ENCODE data around the gene SPINK9.

Gene SPINK9

DNA sequence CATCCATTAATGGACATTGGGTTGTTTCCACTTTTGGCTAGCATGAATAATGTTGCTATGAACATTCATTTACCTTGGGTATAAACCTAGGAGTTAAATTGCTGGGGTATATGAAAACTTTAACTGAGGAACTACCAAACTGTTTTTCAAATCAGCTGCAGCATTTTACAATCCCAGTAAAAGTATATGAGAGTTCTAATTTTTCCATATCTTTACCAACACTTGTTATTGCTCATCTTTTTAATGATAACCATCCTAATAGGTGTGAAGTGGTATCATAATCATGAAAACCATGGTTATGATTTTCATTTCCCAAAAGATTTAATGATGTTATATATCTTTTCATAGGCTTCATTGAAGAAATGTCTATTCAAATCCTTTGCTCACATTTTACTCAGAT is 32.9 kb downstream of the SPINK9 start:
- no peak for DNase-seq (ENCODE audit: low read depth)

DNA sequence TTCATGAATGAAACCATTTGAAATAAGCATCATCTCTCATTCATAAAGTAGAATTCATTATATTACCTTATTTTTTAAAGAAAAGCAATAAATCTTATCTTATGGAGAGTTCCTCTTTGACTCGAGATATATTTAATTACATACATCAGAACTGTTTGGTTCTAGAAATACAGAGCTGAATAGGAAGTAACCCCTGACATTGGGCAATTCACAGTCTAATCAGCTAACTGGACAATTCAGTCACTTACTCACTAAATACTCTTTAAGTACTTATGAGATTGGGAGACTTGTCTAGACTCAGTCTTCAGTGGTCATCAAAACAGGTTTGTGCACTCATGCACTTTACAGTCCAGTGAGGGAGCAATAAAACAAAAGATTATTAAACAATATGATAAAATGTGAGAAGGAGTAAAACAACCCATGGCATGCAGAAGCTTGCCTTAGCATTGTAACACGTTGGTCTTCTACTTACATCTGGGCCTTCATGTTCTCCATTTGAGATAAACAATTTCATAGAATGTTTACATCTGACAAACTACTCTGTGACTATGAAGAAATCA is 36.9 kb downstream of the SPINK9 start:
- DNase-seq (ENCODE audit: low read depth) = no peak

DNA sequence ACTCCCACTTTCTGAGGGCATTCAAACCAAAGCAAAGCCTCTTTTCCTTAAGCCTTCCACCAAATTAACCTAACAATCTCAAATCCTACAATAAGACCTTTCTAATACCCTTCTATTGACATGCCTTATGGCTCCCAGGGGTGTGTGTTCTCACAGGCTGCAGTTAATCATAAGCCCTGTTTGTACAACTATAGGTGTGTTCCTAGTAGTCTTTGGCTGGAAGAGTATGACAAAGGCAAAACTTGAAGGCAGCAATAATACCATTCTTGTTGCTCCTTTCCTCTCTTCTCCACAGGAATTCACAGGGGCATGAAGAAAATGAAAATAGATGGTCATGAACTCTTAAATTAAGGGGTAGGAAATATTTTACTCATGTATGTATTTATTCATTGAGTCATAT is 37.5 kb downstream of the SPINK9 start:
- DNase-seq (ENCODE audit: low read depth) = no peak

DNA sequence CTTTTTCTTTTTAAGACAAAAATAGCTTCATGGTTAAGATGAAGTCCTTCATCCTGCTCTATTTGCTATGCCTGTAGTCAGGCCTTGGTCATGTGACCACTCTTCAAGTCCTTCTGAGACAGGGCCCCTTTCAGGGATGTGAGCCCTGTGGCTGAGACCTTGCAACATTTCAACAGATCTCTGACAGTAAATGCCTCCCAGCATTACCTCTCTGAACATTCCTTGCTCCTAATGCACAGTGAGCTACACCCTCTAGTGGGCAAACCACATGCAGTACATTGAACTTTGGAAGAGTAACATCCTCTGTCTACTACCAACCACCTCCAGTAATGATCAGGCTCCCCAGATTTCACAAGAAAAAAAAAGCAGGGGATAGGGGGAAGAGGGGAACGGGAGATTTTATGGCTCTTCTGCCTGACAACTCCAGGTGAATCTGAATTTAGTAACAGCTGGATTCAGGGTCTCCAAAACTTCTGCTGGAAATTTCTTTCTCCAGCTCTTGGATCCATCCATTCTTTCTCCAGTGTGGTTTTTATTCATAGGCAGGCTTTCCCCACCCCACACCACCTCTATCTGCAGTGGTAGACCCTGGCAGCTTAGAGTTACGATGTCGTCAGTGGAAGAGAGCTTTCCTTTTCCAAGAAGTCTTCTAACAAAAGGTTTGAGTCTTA is 39.5 kb downstream of the SPINK9 start:
- DNase-seq (ENCODE audit: low read depth) = no peak

GRCh38 chr5:148376198-148376597 is 40.8 kb downstream of the SPINK9 start:
- no peak for DNase-seq (ENCODE audit: low read depth)

DNA sequence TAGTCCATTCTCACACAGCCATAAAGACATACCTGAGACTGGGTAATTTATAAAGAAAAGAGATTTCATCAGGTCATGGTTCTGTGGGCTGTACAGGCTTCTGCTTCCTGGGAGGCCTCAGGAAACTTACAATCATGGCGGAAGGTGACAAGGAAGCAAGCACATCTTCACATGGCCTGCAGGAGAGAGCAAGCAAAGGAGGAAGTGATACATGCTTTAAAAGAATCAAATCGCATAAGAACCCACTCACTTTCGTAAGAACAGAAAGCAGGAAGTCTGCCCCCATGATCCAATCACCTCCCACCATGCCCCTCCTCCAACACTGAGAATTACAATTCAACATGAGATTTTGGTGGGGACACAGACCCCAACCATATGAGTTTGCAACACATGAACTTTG is 43.3 kb downstream of the SPINK9 start:
- no peak for DNase-seq (ENCODE audit: low read depth)

- DNase-seq (ENCODE audit: low read depth) = no peak
These were observed 44.0 kb downstream of the SPINK9 start for GRCh38 chr5:148379340-148379739.

DNA sequence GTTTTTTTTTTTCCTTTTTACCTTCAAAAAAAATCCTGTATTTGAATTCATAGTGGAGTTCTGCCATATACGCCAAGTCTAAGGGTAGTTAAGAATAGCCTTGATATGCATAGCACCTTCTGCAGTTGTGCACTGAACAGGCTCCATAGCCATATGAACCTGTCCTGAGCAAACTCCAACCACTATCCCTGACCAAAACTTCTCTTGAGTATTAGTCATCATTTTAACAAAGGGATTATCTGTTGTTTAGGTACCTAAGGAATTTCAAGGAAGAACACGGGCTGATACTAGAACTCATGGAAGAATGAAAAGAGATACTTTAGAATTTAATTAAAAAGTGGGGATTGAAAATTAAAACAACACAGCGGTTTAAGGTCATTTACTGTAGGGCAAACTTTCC is 46.5 kb downstream of the SPINK9 start:
- DNase-seq (ENCODE audit: low read depth) = no peak

DNA sequence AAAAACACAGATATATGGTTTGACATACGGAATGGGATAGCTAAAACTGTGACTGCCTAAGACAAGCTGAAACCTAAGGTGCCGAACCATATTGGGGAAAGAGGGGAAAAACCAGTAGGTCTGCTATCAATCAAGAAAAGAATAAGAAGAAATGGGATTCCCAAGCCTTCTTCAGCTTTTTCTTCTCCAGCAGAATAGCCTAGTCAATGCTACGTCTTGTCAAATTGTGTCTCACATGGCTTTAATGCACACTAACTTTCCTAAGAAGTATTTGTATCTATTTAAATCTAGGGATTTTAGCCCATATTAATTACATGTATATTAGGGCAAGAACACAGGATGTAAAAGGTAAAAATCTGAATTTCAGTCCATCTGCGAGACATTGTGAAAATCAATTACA is 47.6 kb downstream of the SPINK9 start:
- no peak for DNase-seq (ENCODE audit: low read depth)

DNA sequence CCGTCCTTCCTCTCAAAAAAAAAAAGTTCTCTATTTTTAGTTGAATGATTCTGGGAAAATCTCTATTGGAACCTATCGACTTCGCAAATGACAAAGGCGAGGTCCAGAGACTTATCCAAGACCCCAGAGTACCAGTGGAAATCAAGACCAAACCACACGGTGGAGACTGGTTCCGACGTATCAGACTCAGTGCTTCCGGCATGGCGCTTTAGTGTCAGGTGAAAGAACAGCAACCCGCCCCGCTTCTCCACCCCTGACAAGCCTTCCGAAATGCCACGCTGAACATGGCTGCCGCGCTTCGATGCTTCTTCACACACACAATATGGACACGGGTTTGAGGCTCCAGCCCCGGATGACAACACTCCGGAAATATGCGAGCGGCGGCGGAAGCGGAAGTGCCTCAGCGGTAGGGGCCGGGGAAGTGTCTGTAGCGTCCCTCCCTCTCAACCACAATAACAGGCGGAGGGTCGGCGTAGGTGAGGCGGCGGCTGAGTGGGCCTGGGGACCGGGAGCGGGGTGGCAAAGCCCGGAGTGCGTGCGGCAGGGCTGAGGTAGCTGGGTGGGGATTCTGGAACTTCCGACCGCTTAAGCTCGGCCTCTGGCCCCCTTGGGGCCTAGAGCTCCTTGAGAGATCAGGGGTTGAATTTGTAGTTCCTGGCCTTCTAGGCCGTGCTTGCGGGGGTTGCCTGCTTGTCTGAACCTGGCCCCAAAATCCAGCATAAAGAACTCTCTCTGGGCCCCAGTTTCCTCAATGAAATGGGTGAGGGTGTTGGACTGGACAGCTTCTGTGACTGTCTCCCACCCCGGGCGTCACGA is 48.4 kb downstream of the SPINK9 start, which contains the start of gene FBXO38:
TSS of gene FBXO38 (plus strand) at position 395 of the 816 bp plus-strand sequence. CDS start 10,819 bp downstream, outside the sequence.
- DNase-seq (ENCODE audit: low read depth) = peak; percentile 94

GRCh38 chr5:148384380-148384737 is 49.0 kb downstream of the SPINK9 start:
- DNase-seq (ENCODE audit: low read depth) = no peak

- DNase-seq (ENCODE audit: low read depth) = no peak
These were observed 49.7 kb downstream of the SPINK9 start for GRCh38 chr5:148385094-148385493.

- DNase-seq (ENCODE audit: low read depth) = no peak
These were observed 50.7 kb downstream of the SPINK9 start for GRCh38 chr5:148386041-148386440.

GRCh38 chr5:148387325-148387724 is 52.0 kb downstream of the SPINK9 start:
- DNase-seq (ENCODE audit: low read depth) = no peak

GRCh38 chr5:148388696-148389095 is 53.3 kb downstream of the SPINK9 start:
- DNase-seq (ENCODE audit: low read depth) = no peak

Measured in activated T-helper 1 cell treated with Interleukin-2 at 50 U/mL for 16 hours (primary cell).